ENCODE results near the gene EHHADH. TPM values are rescaled to one million over a fixed set of nuclear protein-coding genes. Genes with fewer than 3 reads are reported as not detected.
A peak's percentile ranks its signal among the peaks of the same experiment; 100 is the strongest.

The EHHADH gene
- total and polyA plus RNA-seq, 2 of the 13 experiments (the other 11 are each of a cell fraction or from before 2014, with no cell fraction given): 14.5 to 38.9 TPM

DNA sequence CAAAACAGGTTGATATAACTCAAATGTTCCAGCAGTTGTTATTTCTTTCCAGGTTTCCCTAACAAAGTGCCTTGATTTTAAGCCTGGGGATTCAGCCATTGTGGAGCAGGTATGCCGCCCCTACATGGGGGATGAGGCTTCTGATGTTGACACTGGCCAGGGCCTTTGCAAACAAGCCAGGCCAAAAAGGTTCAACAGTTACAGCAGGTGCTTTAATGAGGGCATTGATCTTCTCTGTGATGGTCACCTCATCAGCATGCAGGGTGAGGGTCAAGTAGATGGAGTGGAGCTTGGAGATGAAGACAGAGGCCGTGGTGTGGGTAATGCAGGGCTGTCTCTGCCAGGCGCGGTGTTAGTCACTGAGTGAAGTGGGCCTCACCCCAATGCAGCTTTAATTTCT is 22.6 kb upstream of the EHHADH start:
- peak; percentile 13 for DNase-seq (ENCODE audit: low spot score)
- Histone ChIP-seq H3K4me1 (ENCODE audit: insufficient read depth, low read length) (peaks cover 30% of the 10 kb centered on the region), H3K9ac (ENCODE audit: insufficient read depth, low read depth, low read length) (no peak overlapping the region), H4K20me1 (ENCODE audit: insufficient read depth, low read length) (no peaks in the 10 kb centered on the region), H3K79me2 (ENCODE audit: insufficient read depth, low read length) (no peaks in the 10 kb centered on the region), H3K4me2 (ENCODE audit: low read depth, low read length) (peak overlapping the region; percentile 52), H3K36me3 (replicated peaks in 1 of 2; ENCODE audit: control insufficient read depth in 1 of 2, insufficient read depth in 2 of 2, low read length in 2 of 2) (no peaks in the 10 kb centered on the region), H3K4me3 (replicated peaks in 1 of 3; ENCODE audit: insufficient read depth in 1 of 3, low read depth in 2 of 3, low read length in 3 of 3) (peak overlapping the region in 1 of 3 experiments; percentile 2; a peak in 1 of 6 replicates), H3K27me3 (ENCODE audit: control insufficient read depth in 1 of 2, insufficient read depth in 2 of 2, low read length in 2 of 2) (no peaks in the 10 kb centered on the region), H3K9me3 (ENCODE audit: low read length) (no peaks in the 10 kb centered on the region), H2AFZ (ENCODE audit: low read length) (no peak overlapping the region), H3K27ac (ENCODE audit: extremely low read length, insufficient read depth, low read length) (no peak overlapping the region)
- BruUV-seq (replicated peaks): no TSS peak
- ChIA-PET POLR2A (no interaction called here), CTCF (ENCODE audit: low intra/inter-chr PET ratio, low total read pairs) (no interaction called here)
- in situ Hi-C loops (cut with HindIII; ENCODE audit: extremely low pct_ligation_motif_present, low pct_unique_long_range_greater_than_20kb) (no loop called here), intact Hi-C loops (cut with micrococcal nuclease; ENCODE audit: unreplicated experiment) (no loop called here)
- FAIRE-seq: peak; percentile 67
- ATAC-seq: peak; percentile 82
- 12% methylated on average over 3 of the region's 4 CpGs for WGBS (ENCODE audit: low lambda C conversion rate)
- TF ChIP-seq, protein P1, sequence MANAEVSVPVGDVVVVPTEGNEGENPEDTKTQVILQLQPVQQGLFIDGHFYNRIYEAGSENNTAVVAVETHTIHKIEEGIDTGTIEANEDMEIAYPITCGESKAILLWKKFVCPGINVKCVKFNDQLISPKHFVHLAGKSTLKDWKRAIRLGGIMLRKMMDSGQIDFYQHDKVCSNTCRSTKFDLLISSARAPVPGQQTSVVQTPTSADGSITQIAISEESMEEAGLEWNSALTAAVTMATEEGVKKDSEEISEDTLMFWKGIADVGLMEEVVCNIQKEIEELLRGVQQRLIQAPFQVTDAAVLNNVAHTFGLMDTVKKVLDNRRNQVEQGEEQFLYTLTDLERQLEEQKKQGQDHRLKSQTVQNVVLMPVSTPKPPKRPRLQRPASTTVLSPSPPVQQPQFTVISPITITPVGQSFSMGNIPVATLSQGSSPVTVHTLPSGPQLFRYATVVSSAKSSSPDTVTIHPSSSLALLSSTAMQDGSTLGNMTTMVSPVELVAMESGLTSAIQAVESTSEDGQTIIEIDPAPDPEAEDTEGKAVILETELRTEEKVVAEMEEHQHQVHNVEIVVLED (CRISPR knock-in tag; IDR thresholded peaks at IDR 0.05; ENCODE audit: borderline replicate concordance): no peak
- TF ChIP-seq ZEB1 (IDR thresholded peaks at IDR 0.05; ENCODE audit: insufficient replicate concordance, low read depth): peak; percentile 47
- no peak for TF ChIP-seq SMAD3 (CRISPR knock-in tag; IDR thresholded peaks at IDR 0.05)
- TF ChIP-seq SNRNP70 (IDR thresholded peaks at IDR 0.05; ENCODE audit: low read depth, low read length): no peak
- TF ChIP-seq MZF1 (CRISPR knock-in tag; IDR thresholded peaks at IDR 0.05; ENCODE audit: borderline replicate concordance): no peak
- TF ChIP-seq NONO (IDR thresholded peaks at IDR 0.05): no peak
- peak; percentile 58; the same call in 1 of the 2 replicates for TF ChIP-seq NONO (CRISPR knock-in tag; conservative IDR thresholded peaks at IDR 0.05)
- peak; percentile 32; the same call in 1 of the 2 replicates for TF ChIP-seq HOXA3 (CRISPR knock-in tag; IDR thresholded peaks at IDR 0.05)
- TF ChIP-seq ZNF558 (CRISPR knock-in tag; IDR thresholded peaks at IDR 0.05; ENCODE audit: borderline replicate concordance): no peak
- TF ChIP-seq NR2F2 (IDR thresholded peaks at IDR 0.05; ENCODE audit: borderline replicate concordance, low read depth): peak; percentile 84
- TF ChIP-seq ZMYM3 (CRISPR knock-in tag; IDR thresholded peaks at IDR 0.05): peak; percentile 53; the same call in 1 of the 2 replicates
- TF ChIP-seq ZBTB21 (CRISPR knock-in tag; IDR thresholded peaks at IDR 0.05): no peak
- peak; percentile 38; the same call in 1 of the 2 replicates for TF ChIP-seq BCL6 (CRISPR knock-in tag; IDR thresholded peaks at IDR 0.05)
- TF ChIP-seq NPAS2 (CRISPR knock-in tag; IDR thresholded peaks at IDR 0.05; ENCODE audit: borderline replicate concordance): no peak
- no peak for TF ChIP-seq ZFP62 (CRISPR knock-in tag; IDR thresholded peaks at IDR 0.05)
- no peak for TF ChIP-seq JUN (CRISPR knock-in tag; IDR thresholded peaks at IDR 0.05)
- TF ChIP-seq HMG20B (CRISPR knock-in tag; conservative IDR thresholded peaks at IDR 0.05): no peak
- TF ChIP-seq TEAD2 (CRISPR knock-in tag; IDR thresholded peaks at IDR 0.05): no peak
- no peak for TF ChIP-seq DPF2 (CRISPR knock-in tag; IDR thresholded peaks at IDR 0.05; ENCODE audit: borderline replicate concordance, low read depth)
- TF ChIP-seq FOSL1 (CRISPR knock-in tag; IDR thresholded peaks at IDR 0.05; ENCODE audit: borderline replicate concordance): no peak
- TF ChIP-seq, protein P2, sequence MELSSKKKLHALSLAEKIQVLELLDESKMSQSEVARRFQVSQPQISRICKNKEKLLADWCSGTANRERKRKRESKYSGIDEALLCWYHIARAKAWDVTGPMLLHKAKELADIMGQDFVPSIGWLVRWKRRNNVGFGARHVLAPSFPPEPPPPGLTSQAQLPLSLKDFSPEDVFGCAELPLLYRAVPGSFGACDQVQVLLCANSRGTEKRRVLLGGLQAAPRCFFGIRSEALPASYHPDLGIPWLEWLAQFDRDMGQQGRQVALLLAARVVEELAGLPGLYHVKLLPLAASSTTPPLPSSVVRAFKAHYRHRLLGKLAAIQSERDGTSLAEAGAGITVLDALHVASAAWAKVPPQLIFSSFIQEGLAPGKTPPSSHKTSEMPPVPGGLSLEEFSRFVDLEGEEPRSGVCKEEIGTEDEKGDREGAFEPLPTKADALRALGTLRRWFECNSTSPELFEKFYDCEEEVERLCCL (CRISPR knock-in tag; IDR thresholded peaks at IDR 0.05; ENCODE audit: borderline replicate concordance): no peak
- TF ChIP-seq, protein P3, sequence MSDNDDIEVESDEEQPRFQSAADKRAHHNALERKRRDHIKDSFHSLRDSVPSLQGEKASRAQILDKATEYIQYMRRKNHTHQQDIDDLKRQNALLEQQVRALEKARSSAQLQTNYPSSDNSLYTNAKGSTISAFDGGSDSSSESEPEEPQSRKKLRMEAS (IDR thresholded peaks at IDR 0.05): peak; percentile 40; the same call in 1 of the 2 replicates
- TF ChIP-seq GATAD2A (CRISPR knock-in tag; IDR thresholded peaks at IDR 0.05): peak; percentile 27; the same call in 1 of the 2 replicates
- peak; percentile 26 for TF ChIP-seq TEAD3 (CRISPR knock-in tag; optimal IDR thresholded peaks at IDR 0.05; ENCODE audit: borderline replicate concordance)
- TF ChIP-seq ZMYM4 (CRISPR knock-in tag; IDR thresholded peaks at IDR 0.05): peak; percentile 40; the same call in 1 of the 2 replicates
- TF ChIP-seq FOXJ3 (CRISPR knock-in tag; IDR thresholded peaks at IDR 0.05; ENCODE audit: borderline replicate concordance): peak; percentile 16; the same call in 1 of the 2 replicates
